Smooth muscle cell (in vitro differentiated cells): ENCODE measurements around the gene ACRBP. TPM values are rescaled to one million over a fixed set of nuclear protein-coding genes. Genes with fewer than 3 reads are reported as not detected.

Experiments
- DNase-seq: peaks from one replicate; lab custom pipeline; 2025; ENCODE audit not compliant: unreplicated experiment; lab: John Stamatoyannopoulos, UW
- H2AFZ ChIP-seq: fragments of 200-600 bp; sonication (generic); 2 replicates; pipeline ENCODE4 v1.6.0; 2016; ENCODE audit warnings: antibody characterized with exemption, low read depth, mild to moderate bottlenecking
- H3F3A ChIP-seq: fragments of 200-600 bp; sonication (generic); 2 replicates; pipeline ENCODE4 v1.6.0; 2017; ENCODE audit warnings: antibody characterized with exemption, low read depth
- H3K27ac ChIP-seq: fragments of 200-600 bp; sonication (generic); 2 replicates; pipeline ENCODE4 v1.5.1; 2016; ENCODE audit warnings: low read depth, mild to moderate bottlenecking
- H3K27me3 ChIP-seq: fragments of 200-600 bp; sonication (generic); 2 replicates; pipeline ENCODE4 v1.6.1; 2016; ENCODE audit warnings: low read depth, mild to moderate bottlenecking
- H3K36me3 ChIP-seq: fragments of 200-600 bp; sonication (generic); 2 replicates; pipeline ENCODE4 v1.5.1; 2016; ENCODE audit warnings: low read depth
- H3K4me1 ChIP-seq: fragments of 200-600 bp; sonication (generic); 2 replicates; pipeline ENCODE4 v1.5.1; 2016; ENCODE audit warnings: low read depth
- H3K4me2 ChIP-seq: fragments of 200-600 bp; sonication (generic); 2 replicates; pipeline ENCODE4 v1.6.0; 2016; ENCODE audit warnings: mild to moderate bottlenecking
- H3K4me3 ChIP-seq: fragments of 200-600 bp; sonication (generic); 2 replicates; pipeline ENCODE4 v1.5.1; 2016; ENCODE audit warnings: mild to moderate bottlenecking
- H3K79me2 ChIP-seq: fragments of 200-600 bp; sonication (generic); 2 replicates; pipeline ENCODE4 v1.6.0; 2016; ENCODE audit warnings: low read depth, mild to moderate bottlenecking
- H3K9ac ChIP-seq: fragments of 200-600 bp; sonication (generic); 2 replicates; pipeline ENCODE4 v1.6.0; 2016; ENCODE audit warnings: low read depth
- H3K9me3 ChIP-seq: fragments of 200-600 bp; sonication (generic); replicated peaks from 2 replicates; pipeline ENCODE4 v1.5.1; 2016; ENCODE audit warnings: low read depth
- H4K20me1 ChIP-seq: fragments of 200-600 bp; sonication (generic); 2 replicates; pipeline ENCODE4 v1.6.0; 2016; ENCODE audit warnings: low read depth
- WGBS: methylation state at CpG from one replicate; pipeline ENCODE4 v1.1.7; 2016; ENCODE audit warnings: low lambda C conversion rate; 5-methylcytosine and 5-hydroxymethylcytosine counted together
- polyA plus RNA-seq: library from polyadenylated mRNA; unstranded; fragments of >200 nt; fragmentation: Nextera tagmentation; extraction: Ambion mirVana; gene quantifications from 2 replicates; pipeline ENCODE4 v1.2.1, GENCODE V29; 2016
- total RNA-seq: library from RNA; depleted of rRNA; stranded (reverse); fragments of >200 nt; gene quantifications from 2 replicates; pipeline ENCODE4 v1.2.3, GENCODE V29; 2014
- TF ChIP-seq, protein P1 (sequence below): fragments of 200-600 bp; sonication (generic); IDR thresholded peaks from 2 replicates; pipeline ENCODE4 v1.5.1; 2017; ENCODE audit warnings: borderline replicate concordance, mild to moderate bottlenecking, antibody characterized with exemption; ENCODE audit not compliant: insufficient read depth, poor library complexity, severe bottlenecking

The ACRBP gene
- total and polyA plus RNA-seq, 2 experiments from 2014 or later, result not detected

DNA sequence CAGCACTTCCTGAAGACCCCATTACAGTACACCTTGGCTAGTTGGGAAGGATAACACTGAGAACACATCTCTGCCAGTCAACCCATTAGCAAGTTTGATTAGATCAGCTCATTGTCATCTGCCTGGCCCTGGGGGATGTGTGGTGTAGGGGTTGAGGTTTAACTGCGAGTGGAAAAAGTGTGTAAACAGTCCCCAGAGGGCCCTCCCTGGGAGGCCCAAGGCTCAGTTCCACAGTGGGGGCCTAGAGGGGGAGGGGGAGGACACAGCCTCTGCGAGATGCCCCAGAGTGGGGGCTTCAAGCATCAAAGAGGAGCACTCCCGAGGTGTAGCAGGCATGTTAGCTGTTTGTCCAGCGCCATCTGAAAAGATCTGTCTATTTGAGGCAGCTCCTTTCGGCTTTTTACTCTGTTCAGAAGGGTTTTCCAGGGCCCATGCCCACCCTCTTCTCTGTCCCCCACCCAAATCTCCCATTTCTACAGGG lies 11.8 kb downstream of the ACRBP start:
- 51% methylated on average over 4 of the region's 5 CpGs for WGBS
- TF ChIP-seq, protein P1, sequence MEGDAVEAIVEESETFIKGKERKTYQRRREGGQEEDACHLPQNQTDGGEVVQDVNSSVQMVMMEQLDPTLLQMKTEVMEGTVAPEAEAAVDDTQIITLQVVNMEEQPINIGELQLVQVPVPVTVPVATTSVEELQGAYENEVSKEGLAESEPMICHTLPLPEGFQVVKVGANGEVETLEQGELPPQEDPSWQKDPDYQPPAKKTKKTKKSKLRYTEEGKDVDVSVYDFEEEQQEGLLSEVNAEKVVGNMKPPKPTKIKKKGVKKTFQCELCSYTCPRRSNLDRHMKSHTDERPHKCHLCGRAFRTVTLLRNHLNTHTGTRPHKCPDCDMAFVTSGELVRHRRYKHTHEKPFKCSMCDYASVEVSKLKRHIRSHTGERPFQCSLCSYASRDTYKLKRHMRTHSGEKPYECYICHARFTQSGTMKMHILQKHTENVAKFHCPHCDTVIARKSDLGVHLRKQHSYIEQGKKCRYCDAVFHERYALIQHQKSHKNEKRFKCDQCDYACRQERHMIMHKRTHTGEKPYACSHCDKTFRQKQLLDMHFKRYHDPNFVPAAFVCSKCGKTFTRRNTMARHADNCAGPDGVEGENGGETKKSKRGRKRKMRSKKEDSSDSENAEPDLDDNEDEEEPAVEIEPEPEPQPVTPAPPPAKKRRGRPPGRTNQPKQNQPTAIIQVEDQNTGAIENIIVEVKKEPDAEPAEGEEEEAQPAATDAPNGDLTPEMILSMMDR, result no peak
- H3K9me3 ChIP-seq, result no peaks in the 10 kb centered on the region
- H4K20me1 ChIP-seq, result no peaks in the 10 kb centered on the region
- no peak for DNase-seq
- no peaks in the 10 kb centered on the region for H3K79me2 ChIP-seq
- H3K4me2 ChIP-seq, result peak overlapping the region; percentile 79
- peak overlapping the region; percentile 21 for H3K9ac ChIP-seq
- H3K27me3 ChIP-seq, result no peaks in the 10 kb centered on the region
- H3K36me3 ChIP-seq, result no peaks in the 10 kb centered on the region
- H3K27ac ChIP-seq, result peak overlapping the region; percentile 64
- H3F3A ChIP-seq, result no peaks in the 10 kb centered on the region
- H3K4me3 ChIP-seq, result peak overlapping the region; percentile 6
- peak overlapping the region; percentile 54 for H2AFZ ChIP-seq
- H3K4me1 ChIP-seq, result peaks cover 18% of the 10 kb centered on the region

DNA sequence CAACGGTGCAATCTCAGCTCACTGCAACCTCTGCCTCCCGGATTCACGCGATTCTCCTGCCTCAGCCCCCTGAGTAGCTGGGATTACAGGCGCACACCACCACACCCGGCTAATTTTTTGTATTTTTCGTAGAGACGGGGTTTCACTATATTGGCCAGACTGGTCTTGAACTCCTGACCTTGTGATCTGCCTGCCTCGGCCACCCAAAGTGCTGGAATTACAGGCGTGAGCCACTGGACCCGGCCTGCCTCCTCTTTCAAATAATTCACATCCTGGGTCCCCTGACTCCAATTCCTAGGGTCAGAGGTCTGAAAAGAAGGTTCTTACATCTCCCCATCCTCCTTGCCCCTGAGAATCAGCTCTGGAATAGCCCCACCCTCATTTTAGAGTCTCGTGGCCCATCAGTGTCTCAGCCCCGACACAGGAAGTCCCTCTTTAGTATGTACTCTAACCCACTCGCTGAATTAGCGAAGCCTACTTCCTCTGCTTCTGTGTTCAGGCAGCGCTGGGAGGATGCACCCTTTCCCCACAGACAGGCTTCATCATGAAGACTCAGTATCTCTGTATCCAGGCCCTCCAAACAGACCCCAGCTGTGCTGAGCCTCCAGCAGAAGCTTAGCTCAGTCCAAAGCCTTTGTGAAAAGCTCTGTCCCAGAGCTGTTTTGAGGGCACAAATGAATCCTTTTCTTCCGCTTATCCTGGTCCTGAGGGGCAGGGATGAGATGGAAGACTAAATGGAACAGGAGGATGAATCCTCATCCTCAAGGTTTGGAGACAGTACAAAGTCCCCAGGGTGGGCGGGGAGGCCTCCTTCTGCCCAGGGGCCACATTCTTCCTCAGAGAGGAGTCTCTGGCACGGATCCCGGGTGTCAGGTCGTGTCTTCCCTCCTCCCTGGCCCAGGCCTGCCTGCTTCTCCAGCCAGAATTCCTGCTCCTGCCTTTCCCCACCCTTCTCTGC lies 14.9 kb downstream of the ACRBP start:
- Histone ChIP-seq H3K9ac (no peak overlapping the region), H4K20me1 (no peaks in the 10 kb centered on the region), H3K4me1 (peaks cover 18% of the 10 kb centered on the region), H3K27me3 (no peaks in the 10 kb centered on the region), H2AFZ (peak overlapping the region; percentile 90), H3F3A (no peaks in the 10 kb centered on the region), H3K79me2 (no peaks in the 10 kb centered on the region), H3K36me3 (no peaks in the 10 kb centered on the region), H3K9me3 (no peaks in the 10 kb centered on the region), H3K4me3 (no peak overlapping the region), H3K27ac (peak overlapping the region; percentile 47), H3K4me2 (no peak overlapping the region)
- TF ChIP-seq, protein P1, result no peak
- no peak for DNase-seq
- 70% methylated on average over 21 of the region's 21 CpGs for WGBS

DNA sequence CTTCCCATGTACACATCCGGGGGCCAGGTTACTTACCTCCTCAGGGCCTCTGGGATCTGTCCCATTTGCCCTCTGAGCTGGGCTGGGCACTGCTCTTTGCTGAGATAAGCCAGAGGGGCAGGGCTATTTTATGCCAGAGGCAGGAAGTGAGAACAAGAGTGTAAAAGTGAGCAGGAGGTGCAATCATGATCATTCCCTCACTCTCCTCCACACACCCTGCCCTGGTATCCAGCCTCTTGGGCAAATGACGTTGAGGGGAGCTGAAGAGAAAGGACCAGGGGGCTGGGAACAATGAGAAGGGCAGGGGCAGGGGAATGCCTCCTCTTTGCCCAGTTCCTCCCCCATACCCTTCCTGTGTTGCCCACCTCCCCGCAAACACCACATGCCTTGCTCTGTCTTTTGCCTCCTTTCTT lies 15.7 kb downstream of the ACRBP start:
- Histone ChIP-seq H4K20me1 (no peaks in the 10 kb centered on the region), H3K4me1 (peaks cover 18% of the 10 kb centered on the region), H3K36me3 (no peaks in the 10 kb centered on the region), H3K9ac (no peak overlapping the region), H3K27ac (no peak overlapping the region), H3K4me3 (no peak overlapping the region), H3F3A (no peaks in the 10 kb centered on the region), H3K9me3 (no peaks in the 10 kb centered on the region), H3K79me2 (no peaks in the 10 kb centered on the region), H3K4me2 (no peak overlapping the region), H2AFZ (no peak overlapping the region), H3K27me3 (no peaks in the 10 kb centered on the region)
- TF ChIP-seq, protein P1, result no peak
- DNase-seq, result no peak
- 89% methylated on average over 3 of the region's 3 CpGs for WGBS
